ENCODE measurements around the gene TMEM212.

TMEM212 gene

DNA sequence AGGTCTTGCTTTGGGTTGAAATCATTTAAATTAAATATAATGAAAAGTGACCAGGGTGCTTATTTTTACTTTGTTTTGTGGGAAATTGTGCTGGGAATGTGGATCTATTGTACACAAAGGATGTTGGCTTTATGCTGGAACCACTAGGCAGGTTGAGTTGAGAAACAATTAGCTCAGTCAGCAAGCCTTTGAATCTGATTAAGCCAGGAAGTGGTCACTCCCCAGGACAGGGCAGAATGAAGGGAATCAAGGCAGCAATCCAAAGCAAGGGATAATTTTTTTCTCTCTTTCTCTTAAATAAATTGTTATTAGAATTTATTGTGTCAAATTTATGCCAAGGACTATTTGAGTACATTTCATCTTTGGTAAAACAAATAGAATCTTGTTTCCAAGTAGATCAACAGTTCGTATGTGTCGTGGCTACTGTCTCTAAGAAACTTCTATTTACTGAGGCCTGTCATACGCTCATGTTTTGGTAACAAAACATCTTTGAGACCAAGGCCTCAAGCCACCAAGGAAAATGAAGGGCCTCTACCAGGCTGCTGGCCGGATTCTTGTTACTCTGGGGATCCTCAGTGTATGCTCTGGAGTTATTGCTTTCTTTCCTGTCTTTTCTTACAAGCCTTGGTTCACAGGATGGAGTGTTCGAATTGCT, at the start of gene TMEM212:
Gene TMEM212, plus strand, starts transcription at position 486 of the 655 bp plus-strand sequence. Its CDS starts 35 bp downstream, at position 521.
- no peak for DNase-seq

DNA sequence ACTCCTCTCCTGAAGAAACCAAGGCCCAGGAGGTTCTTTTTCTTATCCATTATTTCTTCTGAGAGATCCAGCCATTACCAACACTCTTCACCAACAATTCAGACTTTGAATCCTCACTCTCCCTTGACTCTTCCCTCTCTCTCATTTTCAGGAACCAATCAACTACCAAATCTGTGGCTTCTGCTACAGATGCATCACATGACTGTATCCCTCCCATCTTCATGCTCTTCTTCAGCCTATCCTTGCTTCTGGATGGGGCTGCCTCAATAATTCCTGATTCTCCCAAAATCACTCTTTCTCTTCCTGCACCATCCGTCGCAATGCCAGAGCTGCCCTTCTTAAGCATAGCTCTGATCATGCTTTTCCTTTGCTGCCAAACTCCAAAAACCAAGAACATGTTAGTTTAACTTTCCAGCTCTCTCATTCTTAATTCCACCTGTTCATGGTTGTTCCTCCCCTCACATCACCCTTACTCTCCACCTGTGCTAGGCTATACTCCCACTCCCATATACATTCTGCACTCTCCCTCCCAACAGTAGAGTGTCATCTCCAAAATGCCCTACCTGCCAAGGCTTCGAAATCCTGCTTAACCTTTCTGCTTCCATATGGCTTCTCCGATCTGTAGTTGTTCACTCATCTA, 46.4 kb upstream of the TMEM212 start:
- DNase-seq = no peak

DNA sequence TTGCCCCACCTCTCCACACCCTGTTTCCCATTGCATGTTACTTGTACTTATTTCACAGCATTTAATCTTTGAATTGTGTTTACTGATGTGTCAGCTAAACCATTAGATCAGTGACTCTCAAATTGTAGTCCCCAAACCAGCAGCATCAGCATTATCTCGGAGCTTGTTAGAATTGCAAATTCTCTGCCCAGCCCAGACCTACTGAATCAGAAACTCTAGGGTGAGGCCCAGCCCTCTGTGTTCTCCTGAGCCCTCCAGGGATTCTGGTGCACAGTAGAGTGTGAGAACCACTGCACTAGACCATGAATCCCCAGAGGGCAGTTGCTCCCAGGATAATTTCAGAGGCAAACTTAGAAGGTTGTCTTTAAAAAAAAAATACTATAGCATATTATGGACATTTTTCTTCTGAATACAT, 45.9 kb upstream of the TMEM212 start:
- DNase-seq = no peak

DNA sequence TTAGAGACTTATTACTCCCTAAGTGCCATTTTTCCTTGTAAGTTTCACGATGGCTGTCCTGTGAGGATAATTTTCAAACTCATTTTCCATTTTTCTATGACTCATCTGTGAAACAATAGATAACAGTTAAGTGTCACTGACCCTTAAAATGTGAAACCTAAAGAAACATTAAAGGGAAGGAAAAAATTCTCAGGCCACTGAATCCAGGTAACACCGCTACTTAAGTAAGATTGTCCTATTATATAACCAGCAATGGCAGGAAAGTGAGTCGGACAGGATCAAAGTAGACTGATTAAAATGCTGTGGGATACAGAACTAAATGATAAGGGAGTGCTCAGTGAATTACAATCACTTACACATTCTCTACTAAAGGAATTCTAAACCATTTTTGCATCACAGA, 45.3 kb upstream of the TMEM212 start:
- no peak for DNase-seq

DNA sequence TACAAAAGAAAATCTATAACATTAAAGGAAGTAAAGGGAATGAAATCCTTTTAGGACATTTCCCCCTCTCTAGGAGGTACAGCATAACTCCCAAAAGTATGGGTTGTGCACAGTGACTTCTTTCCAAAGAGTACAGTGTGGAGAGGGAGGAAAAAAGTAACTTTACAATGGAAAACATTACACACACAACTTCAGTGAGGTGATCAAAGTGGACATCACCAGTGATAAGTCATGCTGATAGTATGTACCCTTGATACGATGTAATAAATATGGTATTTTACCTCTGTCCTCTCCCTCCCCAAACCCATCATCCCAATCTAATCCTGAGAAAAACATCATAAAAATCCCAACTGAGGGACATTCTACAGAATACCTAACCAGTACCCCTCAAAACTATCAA, 43.6 kb upstream of the TMEM212 start:
- no peak for DNase-seq

DNA sequence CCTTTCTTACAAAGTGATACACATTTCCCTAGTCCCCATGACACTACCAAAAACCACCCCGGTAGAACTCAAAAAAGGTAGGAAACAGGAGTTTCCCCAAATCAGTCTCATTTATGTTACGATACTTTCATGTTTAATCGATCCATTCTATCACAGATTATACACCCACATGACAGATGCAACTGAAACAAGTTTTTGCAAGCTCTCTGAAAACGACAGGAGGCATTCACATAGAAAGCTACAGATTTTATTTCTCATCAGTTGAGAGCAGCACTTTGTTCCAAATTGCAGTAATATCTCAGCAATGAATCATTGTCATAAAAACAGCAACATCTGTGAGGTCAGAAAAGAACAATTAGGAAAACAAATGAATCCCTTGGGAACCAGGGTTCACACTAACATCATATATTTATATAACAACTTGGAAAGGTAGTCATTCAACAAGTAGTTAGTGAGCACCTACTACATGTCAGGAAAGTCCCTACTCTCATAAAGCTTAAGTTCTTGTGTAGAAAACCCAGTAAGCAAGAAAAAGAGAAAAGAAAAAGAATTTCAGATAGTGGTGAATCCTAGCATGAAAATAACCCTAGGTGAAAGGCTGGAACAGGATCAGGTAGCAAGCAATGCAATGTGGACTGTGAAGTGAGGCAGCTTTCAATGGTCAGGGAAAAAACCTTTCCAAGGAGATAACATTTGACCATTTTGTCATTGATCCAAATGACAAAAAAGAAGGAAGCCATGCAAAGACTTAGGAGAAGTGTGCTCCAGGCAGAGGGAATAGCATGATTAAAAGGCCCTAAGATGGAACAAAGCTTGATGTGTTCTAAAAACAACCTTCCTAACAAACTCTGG, 41.2 kb upstream of the TMEM212 start:
- no peak for DNase-seq

DNA sequence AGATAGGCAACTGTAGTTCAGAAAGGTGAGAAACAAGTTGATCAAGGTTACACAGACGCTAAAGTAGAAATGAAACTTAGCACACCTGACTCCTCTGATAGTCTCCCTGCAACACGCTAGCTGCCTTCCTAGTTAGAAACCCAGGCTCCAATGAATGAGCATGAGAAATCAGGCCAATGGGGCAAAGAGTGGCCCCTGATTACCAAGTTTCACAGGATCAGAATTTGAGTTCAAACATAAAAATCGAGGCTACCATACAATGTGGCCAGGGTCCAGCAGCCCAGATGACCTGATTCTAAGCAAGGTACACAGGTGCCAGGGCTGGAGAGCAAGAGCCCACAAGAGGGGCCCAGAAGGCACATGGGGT, 40.6 kb upstream of the TMEM212 start:
- no peak for DNase-seq

DNA sequence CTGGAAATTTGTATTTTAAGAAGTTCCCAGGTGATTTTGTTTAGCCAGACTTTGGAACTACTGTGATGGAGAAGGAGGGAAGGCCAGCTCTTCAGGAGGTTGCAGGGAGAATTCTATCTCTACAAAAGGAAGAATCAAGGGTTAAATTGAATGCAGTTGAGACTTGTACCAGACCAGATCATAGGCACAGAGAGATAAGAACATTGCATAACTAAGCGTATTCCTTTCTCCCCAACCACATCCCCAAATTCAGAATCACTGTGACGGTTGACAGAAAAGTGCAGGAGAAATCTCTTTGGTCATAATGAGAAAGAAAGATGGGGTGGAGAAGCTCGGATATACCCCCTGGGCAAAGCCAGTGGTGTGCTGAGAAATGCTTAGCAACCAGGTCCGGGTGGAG, 40.1 kb upstream of the TMEM212 start:
- DNase-seq = no peak

DNA sequence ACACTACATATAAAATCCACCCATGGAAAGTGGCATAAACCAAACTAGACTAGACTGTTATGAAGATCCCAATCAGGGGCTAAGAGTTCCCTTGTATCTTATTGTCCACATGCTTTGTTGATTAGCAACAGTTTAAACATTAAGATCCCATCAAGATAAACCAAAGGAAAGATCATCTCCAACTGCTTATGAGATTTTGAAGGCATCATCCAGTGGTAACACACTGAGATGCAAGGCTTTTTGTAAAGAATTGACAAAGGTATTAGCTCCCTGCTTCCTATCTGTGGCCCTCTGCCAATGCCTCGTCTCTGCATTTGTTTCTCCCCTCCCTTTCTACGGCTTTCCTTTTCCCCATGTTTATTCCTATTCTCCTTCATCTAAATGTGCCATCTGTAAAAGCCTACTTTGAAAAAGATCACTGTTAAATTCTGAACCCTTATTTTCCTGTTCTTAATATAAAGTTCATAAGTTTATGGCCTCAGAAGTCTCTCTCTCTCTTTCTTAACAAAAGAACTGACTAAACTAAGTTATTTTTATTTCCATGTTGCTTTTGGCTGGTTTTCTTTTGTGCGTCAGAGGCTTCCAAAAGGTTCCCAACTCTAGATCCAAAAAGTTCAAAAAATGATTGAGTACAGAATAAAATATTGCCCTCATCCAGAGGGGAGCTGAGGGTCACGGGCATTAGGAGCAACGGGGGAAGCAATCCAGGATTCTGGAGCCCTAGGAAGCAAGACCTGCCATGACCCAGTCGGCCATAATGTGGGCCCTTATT, 38.3 kb upstream of the TMEM212 start:
- DNase-seq = no peak

DNA sequence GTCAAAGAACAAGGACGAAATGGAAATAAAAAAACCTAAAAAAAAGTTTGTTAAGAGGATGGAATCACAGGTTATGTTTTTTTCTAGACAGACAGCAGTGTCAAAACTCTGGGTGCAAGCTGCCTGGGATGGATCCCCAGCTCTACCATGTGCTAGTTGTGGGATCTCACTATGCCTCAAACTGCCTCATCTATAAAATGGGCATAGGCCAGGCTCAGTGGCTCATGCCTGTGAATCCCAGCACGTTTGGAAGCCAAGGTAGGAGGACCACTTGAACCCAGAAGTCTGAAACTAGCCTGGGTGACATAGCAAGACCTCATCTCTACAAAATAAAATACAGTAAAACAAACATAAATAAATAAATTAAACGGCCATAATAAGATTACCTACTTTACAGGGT, 37.5 kb upstream of the TMEM212 start:
- DNase-seq = no peak

DNA sequence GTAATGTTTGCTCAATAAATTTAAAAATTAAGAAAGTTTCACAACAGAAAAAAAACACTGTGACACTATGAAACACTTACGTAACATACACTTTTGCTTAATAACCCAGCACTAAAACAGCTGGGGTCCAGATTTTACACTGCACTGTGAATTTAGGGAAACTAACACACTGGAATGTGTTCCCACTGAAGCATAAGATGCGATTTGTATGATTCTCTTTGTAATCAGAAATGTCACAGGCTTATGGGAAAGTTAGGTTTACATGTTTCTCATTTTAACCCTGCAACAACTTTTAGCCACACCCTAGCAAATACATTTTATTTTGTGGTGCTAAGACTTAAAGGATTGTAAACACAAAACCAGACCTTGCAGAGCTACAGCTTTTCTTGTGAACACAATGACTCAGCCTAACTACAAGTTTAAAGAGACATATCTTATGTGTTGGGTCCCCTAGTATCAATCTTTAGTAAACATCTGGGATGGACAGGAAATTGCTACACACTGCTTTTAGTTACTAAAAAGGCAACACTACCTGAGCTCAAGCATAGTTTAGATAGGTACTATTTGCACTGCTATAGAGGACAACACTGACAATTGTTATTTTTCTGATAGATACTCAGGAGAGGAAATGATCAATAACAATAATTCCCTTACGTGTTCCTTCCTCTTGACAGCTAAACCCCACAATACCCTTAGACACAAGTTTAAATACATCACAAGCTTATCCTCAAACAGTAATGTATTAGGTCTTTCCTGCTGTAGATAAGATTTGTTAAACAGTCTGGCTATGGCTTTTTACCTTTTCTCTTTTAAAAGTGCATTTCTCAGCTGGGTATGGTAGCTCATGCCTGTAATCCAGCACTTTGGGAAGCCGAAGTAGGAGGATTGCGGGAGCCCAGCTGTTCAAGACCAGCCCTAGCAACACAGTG, 36.7 kb upstream of the TMEM212 start:
- DNase-seq = peak; percentile 59 to 67

DNA sequence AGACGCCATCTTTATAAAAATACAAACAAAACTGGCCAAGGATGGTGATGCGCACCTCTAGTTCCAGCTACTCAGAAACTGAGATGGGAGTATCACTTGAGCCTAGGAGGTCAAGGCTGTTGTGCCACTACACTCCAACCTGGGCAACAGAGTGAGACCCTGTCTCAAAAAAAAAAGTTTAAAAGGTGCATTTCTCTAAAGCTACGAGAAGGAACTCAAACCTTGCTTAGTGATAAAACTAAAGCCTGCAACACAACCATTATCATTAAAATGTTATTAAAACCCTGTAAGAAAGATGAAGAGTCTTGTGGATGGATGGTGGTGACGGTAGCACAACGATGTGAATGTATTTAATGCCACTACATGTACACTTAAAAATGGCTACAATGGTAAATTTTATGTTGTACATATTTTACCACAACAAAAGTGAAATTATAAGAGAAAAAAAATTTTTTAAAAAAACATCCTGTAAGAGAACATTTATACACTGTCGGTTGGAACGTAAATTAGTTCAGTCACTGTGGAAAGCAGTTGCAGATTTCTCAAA, 35.9 kb upstream of the TMEM212 start:
- no peak for DNase-seq

DNA sequence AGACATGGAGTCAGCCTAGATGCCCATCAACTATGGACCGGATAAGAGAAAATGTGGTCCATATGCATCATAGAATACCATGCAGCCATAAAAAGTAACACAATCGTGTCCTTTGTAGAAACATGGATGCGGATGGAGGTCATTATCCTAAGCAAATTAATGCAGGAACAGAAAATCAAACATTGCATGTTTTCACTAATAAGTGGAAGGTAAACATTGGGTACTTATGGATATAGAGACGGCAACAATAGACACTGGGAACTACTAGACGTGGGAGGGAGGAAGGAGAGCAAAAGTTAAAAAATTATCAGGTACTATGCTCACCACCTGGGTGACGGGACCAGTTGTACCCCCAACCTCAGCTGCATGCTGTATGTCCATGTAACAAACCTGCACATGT, 35.3 kb upstream of the TMEM212 start:
- DNase-seq = no peak

DNA sequence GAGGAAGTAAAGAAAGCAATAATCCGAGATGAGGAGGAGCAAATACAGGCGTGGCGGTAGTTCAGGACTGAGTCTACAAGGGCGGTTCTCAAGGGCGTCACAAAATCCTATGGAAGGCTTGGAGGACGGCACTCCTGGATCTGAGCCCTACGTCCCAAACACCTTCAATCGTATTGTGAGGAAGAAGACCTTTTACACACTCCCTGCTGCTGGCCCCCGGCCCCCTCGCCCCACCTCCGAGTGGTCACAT, 33.6 kb upstream of the TMEM212 start:
- no peak for DNase-seq

DNA sequence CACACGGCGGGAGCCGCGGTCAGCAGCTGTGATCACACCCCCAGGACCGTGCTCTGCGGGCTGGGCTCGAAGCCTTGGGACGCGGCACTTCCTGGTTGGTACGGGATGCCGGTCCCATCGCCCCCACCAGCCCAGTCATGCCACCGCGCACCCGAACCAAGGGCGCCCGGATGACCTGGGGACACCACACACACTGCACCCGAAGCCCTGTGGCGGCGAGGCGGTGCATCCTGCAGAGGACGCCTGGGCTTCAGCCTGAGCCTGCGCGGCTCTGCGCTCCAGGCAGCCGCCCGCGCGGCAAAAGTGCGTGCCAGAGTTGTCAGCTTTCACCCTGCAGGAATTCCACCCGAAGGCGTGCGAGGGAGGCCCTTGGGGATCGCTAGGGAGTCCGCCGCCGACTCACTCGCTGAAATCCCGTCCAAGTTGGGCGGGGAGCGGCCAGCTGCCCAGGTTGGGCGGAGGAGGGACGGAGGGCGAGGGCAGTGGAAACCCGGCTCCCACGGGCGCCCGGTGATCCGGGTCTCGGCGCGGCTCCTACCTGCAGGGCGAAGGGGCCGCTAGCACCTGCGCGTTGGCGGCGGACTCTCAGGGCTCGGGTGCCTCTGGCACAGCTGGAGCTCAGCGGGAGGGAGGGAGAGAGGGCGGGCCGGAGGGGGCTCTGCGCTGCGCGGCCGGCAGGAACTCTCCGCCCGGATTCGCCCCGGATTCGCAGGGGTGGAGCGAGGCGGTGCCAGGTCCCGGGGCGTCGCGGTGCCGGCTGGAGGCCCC, 33.1 kb upstream of the TMEM212 start, which contains the start of gene PLD1:
Gene PLD1, minus strand, starts transcription at position 623 of the 768 bp plus-strand sequence. CDS start 72,432 bp downstream, outside the sequence.
- peak; percentile 76 to 88 for DNase-seq

DNA sequence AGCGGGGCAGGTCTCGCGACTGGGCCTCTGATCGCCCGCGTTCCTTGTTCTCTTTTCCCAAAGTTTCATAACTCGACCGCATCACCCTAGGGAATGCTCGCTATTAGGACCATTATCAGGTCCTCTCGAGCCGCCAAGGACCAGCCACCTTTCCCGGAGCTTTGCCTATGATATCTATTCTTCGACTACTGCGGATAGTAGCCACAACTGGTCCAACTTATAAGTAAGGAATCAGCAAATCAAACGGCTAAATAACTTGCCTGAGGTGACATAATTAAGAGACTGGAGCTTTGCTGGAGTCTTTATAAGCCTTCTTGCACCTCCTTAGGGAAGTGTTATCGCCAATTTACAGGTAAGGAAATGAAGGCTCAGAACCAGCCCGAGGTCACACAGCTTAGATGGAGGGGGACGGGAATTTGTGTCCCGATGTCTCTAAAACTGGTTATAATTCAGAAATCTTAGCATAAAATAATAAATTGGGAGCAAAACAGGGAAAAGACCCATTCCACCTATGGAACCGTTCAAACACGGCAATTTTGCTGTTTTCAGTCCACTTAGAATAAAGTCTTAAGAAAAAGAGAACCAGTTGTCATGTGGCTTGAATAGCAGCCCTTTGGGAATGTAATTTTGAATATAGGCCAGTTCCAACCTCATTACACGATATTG, 32.4 kb upstream of the TMEM212 start:
- no peak for DNase-seq

DNA sequence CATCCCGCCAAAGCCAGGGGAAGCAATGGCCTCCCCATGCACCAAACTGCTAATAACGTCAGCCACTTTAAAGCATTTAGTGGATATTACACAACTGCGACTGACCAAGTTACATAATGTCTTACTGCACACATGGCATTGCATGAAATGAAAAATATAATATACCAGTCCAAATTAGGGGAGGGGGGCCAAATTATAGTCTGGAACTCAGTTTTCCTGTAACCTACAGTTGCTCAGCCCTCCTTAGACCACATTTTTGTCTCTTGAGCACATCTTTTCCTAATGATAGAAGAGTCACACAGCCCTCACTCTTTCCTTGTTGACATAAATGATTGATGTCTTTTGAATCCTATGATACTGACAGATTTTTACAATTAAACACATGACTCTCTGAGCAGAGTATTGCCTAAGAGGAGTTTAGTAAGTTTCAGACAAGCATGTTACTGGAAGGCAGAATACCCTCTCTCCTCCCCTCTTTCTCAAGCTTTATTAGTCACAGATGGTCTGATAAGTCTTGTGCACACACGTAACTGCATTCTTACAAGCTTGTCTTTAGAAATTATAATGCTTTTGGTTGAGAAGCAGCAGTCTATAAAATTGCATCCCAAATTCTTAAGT, 31.7 kb upstream of the TMEM212 start:
- peak; percentile 88 to 94 for DNase-seq

DNA sequence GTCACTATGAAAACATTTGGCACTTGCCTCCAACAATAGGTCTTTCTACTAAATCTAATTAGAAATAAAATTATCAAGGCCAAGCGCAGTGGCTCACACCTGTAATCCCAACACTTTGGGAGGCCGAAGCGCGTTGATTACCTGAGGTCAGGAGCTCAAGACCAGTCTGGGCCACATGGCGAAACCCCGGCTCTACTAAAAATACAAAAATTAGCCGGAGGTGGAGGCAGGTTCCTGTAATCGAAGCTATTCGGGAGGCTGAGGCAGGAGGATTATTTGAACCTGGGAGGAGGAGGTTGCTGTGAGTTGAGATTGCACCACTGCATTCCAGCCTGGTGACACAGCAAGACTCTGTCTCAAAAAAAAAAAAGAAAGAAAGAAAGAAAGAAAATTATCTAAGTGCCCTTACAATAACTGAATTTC, 31.2 kb upstream of the TMEM212 start:
- no peak for DNase-seq

DNA sequence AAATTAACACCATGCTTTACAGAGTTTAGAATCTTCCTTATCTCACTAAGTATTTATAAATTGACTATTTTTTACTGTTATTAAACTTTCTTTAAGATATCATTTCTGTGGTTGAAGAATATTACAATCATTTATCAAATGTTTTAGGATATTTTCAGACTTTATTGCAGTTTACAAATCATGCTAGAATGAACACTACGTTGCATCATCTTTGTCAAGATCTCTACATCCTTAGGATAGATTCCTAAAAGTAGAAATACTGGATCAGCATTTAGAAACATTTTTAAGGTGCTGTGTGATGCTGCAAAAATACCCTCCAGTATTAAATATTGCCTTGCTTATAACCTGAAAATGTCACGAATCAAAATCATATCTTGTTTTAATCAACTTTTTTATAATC, 30.3 kb upstream of the TMEM212 start:
- DNase-seq = no peak

DNA sequence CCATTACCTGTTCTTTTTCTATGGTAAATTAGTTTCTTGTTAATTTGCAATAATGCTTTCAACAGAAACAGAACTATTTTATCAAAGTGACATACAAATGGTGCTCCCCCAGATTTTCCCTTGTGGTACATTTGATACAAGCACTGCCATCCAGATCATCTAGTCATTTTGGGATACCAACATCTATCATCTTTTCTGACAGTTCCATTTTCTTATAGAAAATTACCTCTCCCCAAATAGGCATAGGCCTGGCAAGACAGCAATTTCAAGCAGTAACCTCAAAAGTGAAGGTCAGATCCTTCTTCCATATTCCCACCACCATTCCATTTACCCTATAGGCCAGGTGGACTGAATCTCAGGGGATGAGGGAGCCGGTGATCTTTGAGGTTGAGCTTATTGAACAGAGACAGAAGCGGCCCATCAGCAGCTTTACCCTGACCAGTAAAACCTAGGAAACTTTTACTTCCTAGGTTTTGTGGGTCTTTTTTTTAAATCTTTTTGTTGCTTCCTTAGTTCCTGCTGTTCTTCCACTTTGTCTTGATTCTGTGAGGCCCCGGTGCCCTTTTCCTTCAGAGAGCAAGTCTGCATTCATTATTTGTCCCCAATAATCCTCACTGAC, 29.8 kb upstream of the TMEM212 start:
- no peak for DNase-seq
